OCI-LY1 (cell line): ENCODE measurements around the gene CD47.

Experiments used
- H2AFZ ChIP-seq: fragments of 200-600 bp; sonication (generic), shearing (Covaris generic); 2 replicates; pipeline ENCODE4 v1.6.0; 2014; ENCODE audit warnings: antibody characterized with exemption, mild to moderate bottlenecking, low read length
- H3F3A ChIP-seq: fragments of 200-600 bp; sonication (generic), shearing (Covaris generic); 2 replicates; pipeline ENCODE4 v1.6.0; 2014; ENCODE audit warnings: mild to moderate bottlenecking, antibody characterized with exemption, low read length, moderate library complexity; ENCODE audit not compliant: insufficient read depth
- H3K27ac ChIP-seq: fragments of 200-600 bp; sonication (generic); 2 replicates; pipeline ENCODE4 v1.5.1; 2014; ENCODE audit warnings: low read length, mixed run types, mild to moderate bottlenecking, low read depth; ENCODE audit not compliant: poor library complexity, severe bottlenecking
- H3K27me3 ChIP-seq: fragments of 200-600 bp; sonication (generic); 2 replicates; pipeline ENCODE4 v1.6.0; 2014; ENCODE audit warnings: antibody characterized with exemption, mild to moderate bottlenecking, low read length, moderate library complexity; ENCODE audit not compliant: insufficient read depth
- H3K36me3 ChIP-seq: fragments of 200-600 bp; sonication (generic); 2 replicates; pipeline ENCODE4 v1.6.1; 2014; ENCODE audit warnings: mild to moderate bottlenecking, antibody characterized with exemption, low read length, moderate library complexity, mixed read lengths; ENCODE audit not compliant: insufficient read depth
- H3K4me1 ChIP-seq: fragments of 200-600 bp; sonication (generic); 2 replicates; pipeline ENCODE4 v1.5.1; 2014; ENCODE audit warnings: mild to moderate bottlenecking, low read length, moderate library complexity; ENCODE audit not compliant: insufficient read depth, severe bottlenecking
- H3K4me2 ChIP-seq: fragments of 200-600 bp; sonication (generic), shearing (Covaris generic); 2 replicates; pipeline ENCODE4 v1.6.1; 2014; ENCODE audit warnings: low read length
- H3K4me3 ChIP-seq: fragments of 200-600 bp; sonication (generic); 2 replicates; pipeline ENCODE4 v1.5.1; 2014; ENCODE audit warnings: low read length, low read depth, mild to moderate bottlenecking, mixed read lengths; ENCODE audit not compliant: poor library complexity, severe bottlenecking
- H3K79me2 ChIP-seq: fragments of 200-600 bp; shearing (Covaris generic); 2 replicates; pipeline ENCODE4 v1.6.1; 2016; ENCODE audit warnings: mixed run types, low read length, mixed read lengths; ENCODE audit not compliant: insufficient read depth
- H3K9ac ChIP-seq: fragments of 200-600 bp; sonication (generic), shearing (Covaris generic); 2 replicates; pipeline ENCODE4 v1.6.1; 2014; ENCODE audit warnings: mild to moderate bottlenecking, low read length, mixed read lengths
- H3K9me2 ChIP-seq: fragments of 200-600 bp; sonication (generic), shearing (Covaris generic); 2 replicates; pipeline ENCODE4 v1.6.1; 2014; ENCODE audit warnings: low read depth, mild to moderate bottlenecking, low read length, mixed read lengths
- H3K9me3 ChIP-seq: fragments of 200-600 bp; shearing (Covaris generic); 2 replicates; pipeline ENCODE4 v1.6.1; 2014; ENCODE audit warnings: low read length, mixed read lengths
- H4K20me1 ChIP-seq: fragments of 200-600 bp; sonication (generic), shearing (Covaris generic); 2 replicates; pipeline ENCODE4 v1.6.0; 2016; ENCODE audit warnings: mild to moderate bottlenecking, low read length; ENCODE audit not compliant: insufficient read depth
- CTCF ChIP-seq: fragments of 200-600 bp; sonication (generic), shearing (Covaris generic); IDR thresholded peaks from 2 replicates; pipeline ENCODE4 v1.5.1; 2017; ENCODE audit warnings: mild to moderate bottlenecking, antibody characterized with exemption, low read length, moderate library complexity, mixed read lengths
- EZH2 ChIP-seq: fragments of 200-600 bp; sonication (generic), shearing (Covaris generic); IDR thresholded peaks from 2 replicates; pipeline ENCODE4 v1.8.0; 2017; ENCODE audit warnings: borderline replicate concordance, mixed run types, mild to moderate bottlenecking, antibody characterized with exemption, low read length, moderate library complexity, mixed read lengths

CD47 gene

DNA sequence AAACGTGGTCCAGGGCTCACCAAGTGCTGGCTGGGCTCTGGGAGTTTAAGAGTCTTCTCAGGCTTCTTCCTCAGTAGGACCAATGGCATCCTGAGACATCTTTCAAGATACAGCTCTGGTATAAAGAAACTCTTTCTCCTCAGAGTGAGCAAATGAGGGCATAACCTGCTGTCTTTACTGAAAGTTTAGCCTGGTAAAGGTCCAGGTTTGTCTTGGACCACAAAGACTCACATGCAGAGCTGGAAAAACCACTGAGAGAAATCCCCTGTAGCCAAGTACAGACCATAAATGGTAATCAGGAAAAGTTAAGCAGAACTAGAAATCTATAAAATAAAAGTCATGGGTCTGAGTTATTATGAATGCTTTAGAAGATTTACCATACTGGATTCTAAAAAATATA lies 23.1 kb downstream of the CD47 start:
- Histone ChIP-seq H3K79me2 (peaks cover 12% of the 10 kb centered on the region; the same call in 1 of the 2 replicates), H3K27me3 (no peaks in the 10 kb centered on the region), H3K36me3 (peaks cover 68% of the 10 kb centered on the region), H3F3A (no peaks in the 10 kb centered on the region), H4K20me1 (no peaks in the 10 kb centered on the region; the same call in 1 of the 2 replicates), H2AFZ (no peak overlapping the region), H3K4me2 (no peak overlapping the region), H3K9ac (no peak overlapping the region), H3K4me3 (no peak overlapping the region), H3K9me2 (no peaks in the 10 kb centered on the region), H3K4me1 (peaks cover 9% of the 10 kb centered on the region), H3K9me3 (no peaks in the 10 kb centered on the region), H3K27ac (no peak overlapping the region)
- TF ChIP-seq CTCF (no peak), EZH2 (no peak)

- Histone ChIP-seq H3K9ac (no peak overlapping the region), H3K27me3 (no peaks in the 10 kb centered on the region), H3K79me2 (0 out of 2 replicates have a peak, but pooled peaks cover 4% of the 10 kb centered on the region), H3K36me3 (peaks cover 64% of the 10 kb centered on the region), H3K4me1 (peaks cover 11% of the 10 kb centered on the region), H3K4me2 (no peak overlapping the region), H3K9me3 (no peaks in the 10 kb centered on the region), H4K20me1 (no peaks in the 10 kb centered on the region), H3K27ac (no peak overlapping the region), H2AFZ (no peak overlapping the region), H3K9me2 (no peaks in the 10 kb centered on the region), H3F3A (no peaks in the 10 kb centered on the region), H3K4me3 (no peak overlapping the region)
- TF ChIP-seq EZH2 = no peak
- TF ChIP-seq CTCF = no peak
Measured at GRCh38 chr3:108065096-108065495, 25.7 kb downstream of the CD47 start.

- no peak for TF ChIP-seq EZH2
- TF ChIP-seq CTCF = no peak
- H2AFZ ChIP-seq = no peak overlapping the region
- H3K9ac ChIP-seq = no peak overlapping the region
- no peak overlapping the region for H3K4me3 ChIP-seq
- no peaks in the 10 kb centered on the region for H3F3A ChIP-seq
- H4K20me1 ChIP-seq = no peaks in the 10 kb centered on the region
- H3K36me3 ChIP-seq = peaks cover 64% of the 10 kb centered on the region
- H3K4me1 ChIP-seq = peaks cover 11% of the 10 kb centered on the region
- H3K79me2 ChIP-seq = 0 out of 2 replicates have a peak, but pooled peaks cover 4% of the 10 kb centered on the region
- H3K9me2 ChIP-seq = no peaks in the 10 kb centered on the region
- H3K9me3 ChIP-seq = no peaks in the 10 kb centered on the region
- H3K27ac ChIP-seq = no peak overlapping the region
- H3K27me3 ChIP-seq = no peaks in the 10 kb centered on the region
- H3K4me2 ChIP-seq = no peak overlapping the region
Measured at GRCh38 chr3:108064293-108064887, 26.4 kb downstream of the CD47 start.
